Right lobe of liver (tissue), 4 donors: ENCODE measurements around the gene FAM229A.

Source experiments
- POLR2A ChIP-seq: fragments of 450-650 bp; IDR thresholded peaks from one replicate; pipeline ENCODE4 v1.6.1; 2017; ENCODE audit warnings: antibody characterized with exemption, mild to moderate bottlenecking
- TF ChIP-seq, protein P1 (sequence below), 4 donors: fragments of 200-600 bp in 3 of 4; fragments of 450-650 bp in 1 of 4; IDR thresholded peaks; one replicate each; pipeline versions ENCODE4 v1.5.1 to v1.8.0; 2016 to 2022; ENCODE audit warnings: antibody characterized with exemption in 4 of 4, mild to moderate bottlenecking in 2 of 4
- donor health status: DM: no; HTN: no; CAD: no.
- donor health status: DM: no; HTN: no; CAD: no.
- donor health status: DM: no; HTN: yes; CAD: no.

DNA sequence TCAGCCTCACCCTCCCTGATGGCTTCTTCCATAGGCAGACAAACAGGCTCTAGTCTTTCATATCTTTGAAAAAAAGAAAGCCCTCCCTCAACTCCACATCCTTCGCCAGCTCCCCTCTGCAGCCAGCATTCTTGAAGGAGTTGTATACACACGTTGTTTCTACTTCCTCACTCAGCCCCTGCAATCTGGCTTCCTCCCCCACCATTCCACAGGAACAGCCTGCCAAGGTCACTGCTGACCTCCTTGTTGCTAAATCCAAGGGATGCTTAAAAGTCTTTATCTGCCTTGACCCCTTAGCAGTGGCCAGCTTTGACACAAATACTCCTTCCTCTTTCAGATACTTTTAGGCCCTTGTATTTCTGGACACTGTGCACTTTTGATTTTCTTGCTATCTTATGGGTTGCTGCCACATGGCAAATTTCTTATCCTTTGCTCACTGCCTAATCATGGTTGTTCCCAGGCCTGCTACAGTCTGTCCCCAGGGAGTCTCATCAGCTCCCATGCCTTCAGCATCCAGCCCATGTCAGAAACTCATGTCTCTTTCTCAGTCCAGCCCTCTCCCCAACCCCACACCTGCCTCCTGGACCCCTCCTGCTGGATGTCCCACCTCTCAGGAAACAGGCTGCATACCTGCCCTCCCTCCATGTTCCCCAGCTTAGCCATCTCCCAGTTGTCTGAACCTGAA, 8.3 kb downstream of the FAM229A start:
- TF ChIP-seq, protein P1, sequence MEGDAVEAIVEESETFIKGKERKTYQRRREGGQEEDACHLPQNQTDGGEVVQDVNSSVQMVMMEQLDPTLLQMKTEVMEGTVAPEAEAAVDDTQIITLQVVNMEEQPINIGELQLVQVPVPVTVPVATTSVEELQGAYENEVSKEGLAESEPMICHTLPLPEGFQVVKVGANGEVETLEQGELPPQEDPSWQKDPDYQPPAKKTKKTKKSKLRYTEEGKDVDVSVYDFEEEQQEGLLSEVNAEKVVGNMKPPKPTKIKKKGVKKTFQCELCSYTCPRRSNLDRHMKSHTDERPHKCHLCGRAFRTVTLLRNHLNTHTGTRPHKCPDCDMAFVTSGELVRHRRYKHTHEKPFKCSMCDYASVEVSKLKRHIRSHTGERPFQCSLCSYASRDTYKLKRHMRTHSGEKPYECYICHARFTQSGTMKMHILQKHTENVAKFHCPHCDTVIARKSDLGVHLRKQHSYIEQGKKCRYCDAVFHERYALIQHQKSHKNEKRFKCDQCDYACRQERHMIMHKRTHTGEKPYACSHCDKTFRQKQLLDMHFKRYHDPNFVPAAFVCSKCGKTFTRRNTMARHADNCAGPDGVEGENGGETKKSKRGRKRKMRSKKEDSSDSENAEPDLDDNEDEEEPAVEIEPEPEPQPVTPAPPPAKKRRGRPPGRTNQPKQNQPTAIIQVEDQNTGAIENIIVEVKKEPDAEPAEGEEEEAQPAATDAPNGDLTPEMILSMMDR (IDR thresholded peaks at IDR 0.05): no peak
- no peak for TF ChIP-seq POLR2A
